AG04449 (cell line): Measurements from ENCODE around the gene TSC22D4.
"Not testable (repeated sequence)": the region's sequence is repeated elsewhere in the genome, so short reads cannot be mapped to it uniquely, and the experiment has no call there.

Experiments
- CTCF ChIA-PET: fragments of 350-600 bp; formaldehyde crosslinking; extraction: SDS; loops from one replicate; lab custom pipeline; 2021; ENCODE audit warnings: antibody characterized with exemption; lab: Yijun Ruan, JAX
- POLR2A ChIA-PET: fragments of 400-600, 350-600 bp; formaldehyde crosslinking; extraction: SDS; loops from one replicate; lab custom pipeline; 2020; ENCODE audit warnings: antibody characterized with exemption, inconsistent platforms; lab: Yijun Ruan, JAX
- DNase-seq: peaks from one replicate; pipeline ENCODE4 v3.0.0-alpha.2; 2010; ENCODE audit warnings: low read depth, low spot score
- H3K4me3 ChIP-seq: 2 replicates; pipeline ENCODE4 v1.5.1; 2011; ENCODE audit warnings: low read depth, mild to moderate bottlenecking, control low read depth, low read length
- TF ChIP-seq, protein P1 (sequence below): IDR thresholded peaks from one replicate; pipeline ENCODE4 v1.5.1; 2011; ENCODE audit warnings: mild to moderate bottlenecking, moderate library complexity, low read length, control low read depth, inconsistent platforms; ENCODE audit not compliant: insufficient read depth; ENCODE audit errors: missing control alignments

Gene TSC22D4

DNA sequence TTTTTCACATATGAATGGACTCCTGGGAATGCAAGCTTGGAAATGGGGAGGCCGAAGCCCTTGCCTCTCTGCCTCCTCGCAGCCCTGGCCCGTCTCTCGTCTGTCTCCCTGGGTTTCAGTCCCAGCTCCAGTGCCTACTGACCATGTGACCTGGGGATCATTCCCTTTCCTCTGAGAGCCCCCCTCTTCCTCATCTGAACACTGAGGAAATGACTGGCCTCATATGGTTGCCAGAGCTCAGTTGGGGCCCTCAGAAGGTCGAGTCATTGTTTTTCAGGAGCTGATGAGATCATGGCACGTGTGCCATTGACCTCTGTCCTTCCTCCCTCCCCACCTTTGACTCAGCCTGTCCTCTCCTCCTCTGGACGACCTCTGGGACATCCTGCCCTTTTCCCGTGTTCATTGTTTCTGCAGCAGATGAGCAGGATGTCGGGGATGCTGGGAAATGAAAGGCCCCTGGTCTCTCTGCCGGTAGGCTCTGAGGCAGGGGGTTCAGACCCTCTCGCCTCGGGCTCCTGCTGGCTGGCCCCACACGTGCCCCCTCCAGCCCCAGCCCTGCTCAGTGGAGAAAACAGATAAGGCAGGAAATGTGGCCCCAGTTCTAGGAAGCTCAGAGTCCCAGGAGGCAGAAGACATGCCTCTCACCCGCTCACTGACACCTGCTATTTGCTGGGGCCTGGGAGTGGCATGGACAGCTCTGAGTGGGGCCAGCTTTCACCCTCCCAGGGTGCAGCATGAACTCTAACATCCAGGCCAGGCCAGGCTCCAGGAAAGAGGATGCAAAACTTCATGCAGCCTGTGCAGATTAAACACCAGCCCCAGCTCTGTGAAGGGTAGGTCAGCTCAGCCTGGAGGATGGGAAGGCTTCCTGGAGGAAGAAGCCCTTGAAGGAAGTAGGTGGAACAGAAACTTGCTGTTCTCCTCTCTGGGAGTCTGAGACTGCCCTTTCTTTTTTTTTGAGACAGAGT, 34.4 kb downstream of the TSC22D4 start:
- DNase-seq = no peak
- TF ChIP-seq, protein P1, sequence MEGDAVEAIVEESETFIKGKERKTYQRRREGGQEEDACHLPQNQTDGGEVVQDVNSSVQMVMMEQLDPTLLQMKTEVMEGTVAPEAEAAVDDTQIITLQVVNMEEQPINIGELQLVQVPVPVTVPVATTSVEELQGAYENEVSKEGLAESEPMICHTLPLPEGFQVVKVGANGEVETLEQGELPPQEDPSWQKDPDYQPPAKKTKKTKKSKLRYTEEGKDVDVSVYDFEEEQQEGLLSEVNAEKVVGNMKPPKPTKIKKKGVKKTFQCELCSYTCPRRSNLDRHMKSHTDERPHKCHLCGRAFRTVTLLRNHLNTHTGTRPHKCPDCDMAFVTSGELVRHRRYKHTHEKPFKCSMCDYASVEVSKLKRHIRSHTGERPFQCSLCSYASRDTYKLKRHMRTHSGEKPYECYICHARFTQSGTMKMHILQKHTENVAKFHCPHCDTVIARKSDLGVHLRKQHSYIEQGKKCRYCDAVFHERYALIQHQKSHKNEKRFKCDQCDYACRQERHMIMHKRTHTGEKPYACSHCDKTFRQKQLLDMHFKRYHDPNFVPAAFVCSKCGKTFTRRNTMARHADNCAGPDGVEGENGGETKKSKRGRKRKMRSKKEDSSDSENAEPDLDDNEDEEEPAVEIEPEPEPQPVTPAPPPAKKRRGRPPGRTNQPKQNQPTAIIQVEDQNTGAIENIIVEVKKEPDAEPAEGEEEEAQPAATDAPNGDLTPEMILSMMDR = no peak
- no peak overlapping the region for H3K4me3 ChIP-seq
- ChIA-PET POLR2A (interaction anchor here (1.1 to 3.8 kb wide), 2 partner anchors 15 to 20 kb away, joined by 4 to 19 read pairs; partner anchors contain the start of genes MEPCE and ZCWPW1), CTCF (interaction anchor here (0.6 to 4.1 kb wide), 10 partner anchors 9 to 120 kb away, joined by 3 to 22 read pairs (median 6); no protein-coding TSS in a partner anchor)

GRCh38 chr7:100443096-100443840, 35.7 kb downstream of the TSC22D4 start:
- ChIA-PET CTCF (interaction anchor here (1.2 to 4.1 kb wide), 4 partner anchors 12 to 121 kb away, joined by 3 to 22 read pairs (median 10); no protein-coding TSS in a partner anchor), POLR2A (interaction anchor here (3.8 kb wide), 1 partner anchor 14 kb away, joined by 19 read pairs; the partner anchor contains the start of genes MEPCE and ZCWPW1)
- no peak for DNase-seq
- TF ChIP-seq, protein P1 = no peak
- no peak overlapping the region for H3K4me3 ChIP-seq

GRCh38 chr7:100441641-100442535, 37.1 kb downstream of the TSC22D4 start:
- TF ChIP-seq, protein P1 = no peak
- H3K4me3 ChIP-seq = no peak overlapping the region
- POLR2A ChIA-PET = no interaction called here
- CTCF ChIA-PET = interaction anchor here (1.4 to 3.9 kb wide), 2 partner anchors 8 to 122 kb away, joined by 3 to 21 read pairs; no protein-coding TSS in a partner anchor
- no peak for DNase-seq

DNA sequence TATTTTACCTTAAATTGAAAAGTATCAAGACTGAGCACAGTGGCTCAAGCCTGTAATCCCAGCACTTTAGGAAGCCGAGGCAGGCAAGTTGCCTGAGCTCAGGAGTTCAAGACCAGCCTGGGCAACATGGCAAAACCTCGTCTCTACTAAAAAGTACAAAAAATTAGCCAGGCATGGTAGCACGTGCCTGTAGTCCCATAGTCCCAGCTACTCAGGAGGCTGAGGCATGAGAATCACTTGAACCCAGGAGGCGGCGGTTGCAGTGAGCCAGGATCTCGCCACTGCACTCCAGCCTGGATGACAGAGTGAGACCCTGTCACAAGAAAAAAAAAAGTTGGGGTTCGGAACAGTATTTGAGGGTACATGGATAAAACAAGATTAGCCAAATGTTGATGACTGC, 39.8 kb downstream of the TSC22D4 start:
- H3K4me3 ChIP-seq, DNase-seq: not testable (repeated sequence)
- POLR2A ChIA-PET = interaction anchor here (2.6 kb wide), 1 partner anchor 10 kb away, joined by 14 read pairs; the partner anchor contains the start of genes MEPCE and ZCWPW1
- CTCF ChIA-PET = interaction anchor here (3.9 kb wide), 1 partner anchor 11 kb away, joined by 21 read pairs; no protein-coding TSS in a partner anchor

DNA sequence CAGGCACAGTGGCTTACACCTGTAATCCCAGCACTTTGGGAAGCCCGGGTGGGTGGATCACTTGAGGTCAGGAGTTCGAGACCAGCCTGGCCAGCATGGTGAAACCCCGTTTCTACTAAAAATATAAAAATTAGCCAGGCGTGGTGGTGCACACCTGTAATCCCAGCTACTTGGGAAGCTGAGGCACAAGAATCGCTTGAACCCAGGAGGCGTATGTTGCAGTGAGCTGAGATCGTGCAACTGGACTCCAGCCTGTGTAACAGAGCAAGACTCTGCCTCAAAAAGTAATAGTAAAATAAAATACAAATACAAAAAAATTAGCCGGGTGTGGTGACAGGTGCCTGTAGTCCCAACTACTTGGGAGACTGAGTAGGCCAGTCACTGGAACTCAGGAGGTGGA, 40.3 kb downstream of the TSC22D4 start:
- H3K4me3 ChIP-seq, DNase-seq: not testable (repeated sequence)
- ChIA-PET POLR2A (interaction anchor here (2.6 kb wide), 1 partner anchor 10 kb away, joined by 14 read pairs; the partner anchor contains the start of genes MEPCE and ZCWPW1), CTCF (interaction anchor here (1.1 to 3.9 kb wide), 2 partner anchors 12 to 27 kb away, joined by 3 to 21 read pairs; no protein-coding TSS in a partner anchor)

DNA sequence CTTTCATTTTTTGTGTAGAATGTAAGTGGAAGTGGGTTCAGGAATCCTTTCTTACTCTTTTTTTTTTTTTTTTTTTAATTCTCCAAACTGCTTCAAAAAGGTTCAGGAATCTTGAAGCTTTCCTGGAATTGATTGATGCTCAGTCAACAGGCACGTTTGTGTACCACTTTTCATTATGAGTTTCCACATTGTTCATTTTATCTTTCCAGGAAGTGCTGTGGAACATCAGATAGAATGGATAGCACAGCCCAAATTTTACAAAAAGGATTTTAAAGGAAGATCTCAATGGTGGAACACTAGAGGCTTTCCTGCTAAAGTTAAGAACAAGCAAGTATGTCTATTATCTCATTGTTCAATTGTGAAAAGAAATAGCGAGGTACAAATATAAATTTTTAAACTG, 40.8 kb downstream of the TSC22D4 start:
- H3K4me3 ChIP-seq = no peak overlapping the region
- POLR2A ChIA-PET = no interaction called here
- no peak for DNase-seq
- TF ChIP-seq, protein P1 = no peak
- CTCF ChIA-PET = interaction anchor here (0.9 to 1.3 kb wide), 3 partner anchors 28 to 147 kb away, joined by 3 read pairs; no protein-coding TSS in a partner anchor
